GM18505 (cell line): ENCODE data around the gene UBASH3A.

Experiments
- ATAC-seq: cut with Tn5 transposase; IDR thresholded peaks from one replicate; pipeline ENCODE4 v1.9.1; 2021; ENCODE audit not compliant: unreplicated experiment
- POLR2A ChIP-seq: IDR thresholded peaks from 4 replicates; pipeline ENCODE4 v1.6.1; 2011; ENCODE audit warnings: borderline replicate concordance; ENCODE audit not compliant: insufficient read depth, insufficient read length; ENCODE audit errors: extremely low read depth

The UBASH3A gene

DNA sequence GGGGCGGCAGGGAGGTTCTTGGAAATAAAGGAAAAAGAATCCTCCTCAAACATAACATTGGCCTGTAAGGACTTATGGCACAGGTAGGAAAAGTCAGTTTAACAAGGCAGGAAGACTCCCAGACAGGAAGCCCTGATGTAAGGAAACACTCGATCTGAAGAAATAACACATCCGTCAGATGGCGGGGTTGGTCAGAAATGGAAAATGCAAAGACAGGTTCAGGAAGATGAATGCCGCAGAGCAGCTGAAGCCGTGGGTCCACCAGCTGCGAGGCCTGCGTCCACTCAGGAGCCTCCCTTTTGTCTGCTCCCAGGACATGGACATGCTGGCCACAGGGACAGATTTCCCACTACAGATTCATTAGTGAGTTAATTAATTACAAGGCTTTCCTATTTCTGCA, 88.5 kb downstream of the UBASH3A start:
- no peak for TF ChIP-seq POLR2A
- ATAC-seq: no peak

DNA sequence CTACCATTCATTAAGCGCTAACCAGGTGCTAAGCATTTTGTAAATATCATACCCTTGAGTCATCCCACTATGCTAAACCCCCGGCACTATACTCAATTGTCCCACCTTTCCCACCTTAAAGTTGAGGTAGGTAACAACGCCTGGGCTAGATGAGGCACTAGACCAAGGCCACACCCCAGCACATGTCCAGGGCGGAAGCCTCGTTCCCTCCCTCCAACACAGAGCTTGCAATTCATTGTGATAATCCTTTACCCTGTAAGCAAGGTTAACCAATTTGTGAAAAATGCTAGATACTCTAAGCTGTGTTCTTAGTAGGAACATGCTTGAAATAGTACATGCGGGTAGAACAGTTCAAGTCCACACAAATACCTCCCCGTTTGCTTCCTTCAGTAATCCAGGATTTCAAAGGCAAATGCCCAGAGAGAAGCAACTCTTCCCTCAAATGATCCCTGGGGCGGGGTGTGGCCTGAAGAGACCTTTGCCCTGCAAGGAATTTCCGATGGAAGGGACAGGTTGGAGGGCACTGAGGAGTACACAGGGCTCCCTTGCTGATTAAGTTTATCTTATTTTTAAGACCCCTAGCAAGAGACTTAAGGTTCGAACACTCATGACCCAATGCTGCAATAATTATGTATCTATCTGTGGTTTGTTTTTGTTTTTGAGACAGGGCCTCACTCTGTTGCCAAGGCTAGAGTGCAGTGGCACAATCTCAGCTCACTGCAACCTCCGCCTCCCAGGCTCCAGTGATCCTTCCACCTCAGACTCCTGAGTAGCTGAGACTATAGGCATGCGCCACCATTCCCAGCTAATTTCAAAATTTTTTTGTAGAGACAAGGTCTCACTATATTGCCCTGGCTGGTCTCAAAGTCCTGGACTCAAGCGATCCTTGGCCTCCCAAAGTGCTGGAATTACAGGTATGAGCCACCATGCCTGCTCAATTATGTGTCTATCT, 89.7 kb downstream of the UBASH3A start:
- no peak for ATAC-seq
- no peak for TF ChIP-seq POLR2A

DNA sequence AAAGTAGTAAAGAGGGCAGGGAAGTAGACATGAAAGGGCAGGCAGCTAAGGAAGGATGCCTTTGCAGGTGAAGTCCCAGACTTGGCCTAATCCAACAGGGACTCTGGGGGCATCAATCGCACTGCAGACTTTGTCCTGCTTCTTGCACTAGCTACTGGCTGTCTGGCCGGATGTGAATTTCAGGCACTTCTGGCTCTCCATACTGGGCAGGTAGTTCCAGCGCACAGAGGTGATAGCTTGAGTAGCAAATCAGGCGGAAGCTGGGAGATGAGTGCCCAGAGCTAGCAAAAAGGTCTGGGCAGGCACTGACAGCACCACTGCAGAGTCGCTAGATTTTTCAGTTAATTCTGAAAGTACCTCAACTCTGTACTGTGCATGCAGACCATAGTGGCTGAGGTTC, 91.3 kb downstream of the UBASH3A start:
- ATAC-seq: no peak
- TF ChIP-seq POLR2A: no peak

DNA sequence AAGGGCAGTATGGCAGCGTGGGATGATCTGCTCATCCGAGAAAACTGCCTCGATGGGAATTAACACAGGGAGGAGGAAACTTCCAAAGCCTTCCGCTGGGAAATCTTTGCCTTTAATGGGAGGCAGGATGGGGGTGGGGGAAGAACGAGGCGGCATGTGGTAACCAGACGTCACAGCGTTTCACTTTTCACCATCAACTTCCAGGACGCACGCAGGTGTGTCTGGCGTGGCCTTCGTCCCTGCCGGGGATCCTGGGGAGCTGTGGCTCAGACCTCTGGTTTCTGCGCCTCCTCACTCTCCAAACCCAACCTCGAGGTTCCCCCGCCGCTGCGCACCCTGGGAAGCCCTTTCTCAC, 92.0 kb downstream of the UBASH3A start:
- no peak for TF ChIP-seq POLR2A
- ATAC-seq: no peak

DNA sequence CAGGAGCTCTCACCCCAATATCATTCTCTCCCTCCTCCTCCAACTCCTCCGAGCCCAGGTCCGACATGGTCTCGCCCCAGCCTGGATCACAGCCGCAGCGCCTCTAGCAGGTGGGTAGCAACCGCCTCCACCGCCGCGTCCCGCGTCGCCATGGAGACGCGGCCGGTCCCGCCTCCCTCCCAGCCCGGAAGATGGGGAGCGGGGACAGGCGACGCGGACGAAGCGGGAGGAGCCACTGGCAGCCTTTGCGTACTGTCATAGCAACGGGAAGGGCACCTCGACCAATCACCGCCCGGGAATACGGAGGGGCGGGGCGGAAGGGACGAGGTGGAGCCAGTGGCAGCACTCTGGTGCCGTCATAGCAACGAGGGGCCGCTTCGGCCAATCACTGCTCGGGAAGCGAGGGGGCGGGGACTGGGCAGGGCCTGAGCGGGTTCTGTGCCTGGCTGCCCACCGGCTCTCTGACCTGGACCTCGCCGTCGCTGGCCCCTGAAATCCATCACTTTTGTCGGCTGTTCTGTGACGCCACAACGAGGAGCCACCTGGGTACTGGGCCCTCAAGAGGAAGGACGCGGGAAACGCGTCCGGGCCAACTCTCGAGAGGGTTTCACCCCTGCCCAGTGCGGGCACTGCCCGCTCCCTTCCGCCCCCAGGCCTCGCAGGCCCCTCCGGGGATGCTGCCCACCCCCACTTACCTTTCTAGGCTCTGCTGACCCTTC, 92.6 kb downstream of the UBASH3A start, which contains the start of gene RSPH1:
RSPH1 (minus strand) TSS at position 105 of the 719 bp plus-strand sequence; CDS start at position 67, 38 bp downstream.
- TF ChIP-seq POLR2A: peak; percentile 63

DNA sequence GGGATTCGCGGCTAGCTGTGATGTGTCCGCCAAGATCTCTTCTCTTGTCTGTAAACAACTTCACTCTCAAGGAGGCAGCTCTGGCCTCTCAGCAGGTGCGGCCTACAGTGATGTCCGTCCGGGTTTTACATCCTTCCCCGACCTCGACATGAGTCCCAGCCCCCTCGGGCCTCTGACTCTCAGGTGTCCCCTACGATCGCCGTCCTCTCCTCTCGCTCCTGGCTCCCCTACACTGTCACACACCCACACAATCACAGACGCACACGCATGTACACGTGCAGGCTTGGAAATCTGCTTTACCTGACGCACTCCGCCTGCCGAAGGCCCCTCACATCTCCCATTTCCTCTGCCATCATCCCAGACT, 93.1 kb downstream of the UBASH3A start:
- no peak for ATAC-seq
- no peak for TF ChIP-seq POLR2A

More for the DNA sequence above, 92.6 kb downstream of the UBASH3A start, which contains the start of gene RSPH1:
- ATAC-seq: peak; percentile 95
